ENCODE measurements around the gene DOCK2. TPM values are rescaled to one million over a fixed set of nuclear protein-coding genes. Genes with fewer than 3 reads are reported as not detected.

Gene DOCK2
- total and polyA plus RNA-seq, 2 of the 8 experiments (the other 6 are each of a cell fraction or from before 2014, with no cell fraction given) = 3.9 to 5.7 TPM

- H4K8ac ChIP-seq (ENCODE audit: extremely low read depth, insufficient read depth, low read length) = no peak overlapping the region
- peaks cover 0 to 2% (median 0%) of the 10 kb centered on the region in 4 experiments; a peak in 1 of 7 replicates for H3K27me3 ChIP-seq (replicated peaks in 1 of 4; ENCODE audit: control insufficient read depth in 3 of 4, extremely low read depth in 1 of 4, insufficient read depth in 3 of 4, low read length in 3 of 4)
- H3K4me2 ChIP-seq (ENCODE audit: insufficient read depth in 1 of 2, low read depth in 2 of 2, low read length in 2 of 2) = no peak overlapping the region
- no peak overlapping the region for H3K14ac ChIP-seq (ENCODE audit: insufficient read length)
- H3K79me1 ChIP-seq (ENCODE audit: low read depth, low read length) = no peaks in the 10 kb centered on the region
- H2BK120ac ChIP-seq (replicated peaks; ENCODE audit: low read depth, low read length) = peak overlapping the region; percentile 38
- H2AK5ac ChIP-seq (ENCODE audit: low read depth, low read length) = no peak overlapping the region; the same call in 1 of the 2 replicates
- no peak for DNase-seq (ENCODE audit: low read depth in 1 of 2, low spot score in 2 of 2)
- ChIA-PET CTCF (ENCODE audit: partially characterized antibody) (interaction anchor here (3.8 kb wide), 1 partner anchor 15 kb away, joined by 18 read pairs; no protein-coding TSS in a partner anchor), POLR2A (ENCODE audit: partially characterized antibody) (no interaction called here)
- peak overlapping the region; percentile 44; the same call in 1 of the 2 replicates for H2BK12ac ChIP-seq (ENCODE audit: low read depth, low read length)
- no peak overlapping the region for H3K23ac ChIP-seq (ENCODE audit: insufficient read length)
- peak overlapping the region; percentile 2 for H3K4ac ChIP-seq (replicated peaks; ENCODE audit: insufficient read length, low read depth, low read length)
- no peak overlapping the region for H3K27ac ChIP-seq (ENCODE audit: low read depth, low read length)
- H3K79me2 ChIP-seq (ENCODE audit: control insufficient read depth in 1 of 2, insufficient read depth in 2 of 2, low read length in 2 of 2) = no peaks in the 10 kb centered on the region
- no peak overlapping the region for H3K56ac ChIP-seq (replicated peaks; ENCODE audit: insufficient read length, low read depth, low read length)
- H4K91ac ChIP-seq (replicated peaks; ENCODE audit: insufficient read length, low read length) = peak overlapping the region; percentile 34
- no peaks in the 10 kb centered on the region for H3K9me3 ChIP-seq (ENCODE audit: insufficient read depth in 2 of 2, low read depth in 1 of 2, low read length in 1 of 2)
- WGBS, 2 experiments (ENCODE audit: extremely low coverage in 1 of 2, insufficient coverage in 1 of 2, insufficient read length in 1 of 2, insufficient replicate concordance in 2 of 2, low coverage in 1 of 2, low lambda C conversion rate in 2 of 2, missing lambda C conversion rate in 1 of 2) = 79% methylated on average over 5 of the region's 5 CpGs; no CpG with 5 or more reads in 1 of the 2 experiments
- H2BK15ac ChIP-seq (ENCODE audit: low read length) = no peak overlapping the region
- peaks cover 2 to 33% (median 24%) of the 10 kb centered on the region in 4 experiments for H3K4me1 ChIP-seq (replicated peaks in 1 of 4; ENCODE audit: control insufficient read depth in 3 of 4, insufficient read depth in 4 of 4, low read length in 3 of 4)
- 0 out of 2 replicates have a peak, but pooled peaks cover 1% of the 10 kb centered on the region for H3K23me2 ChIP-seq (ENCODE audit: low read depth, low read length)
- no peak overlapping the region for H2BK5ac ChIP-seq (ENCODE audit: low read depth, low read length)
- H2BK20ac ChIP-seq (ENCODE audit: low read length) = 0 out of 2 replicates have a peak overlapping the region, but pooled peaks have one; percentile 13
- no peak overlapping the region for H3K4me3 ChIP-seq (ENCODE audit: extremely low read depth in 1 of 4, insufficient read depth in 2 of 4, low read depth in 3 of 4, low read length in 4 of 4)
- no peak overlapping the region for H4K5ac ChIP-seq (ENCODE audit: insufficient read length, low read depth, low read length)
- no peak overlapping the region for H3K9ac ChIP-seq (replicated peaks in 1 of 4; ENCODE audit: extremely low read depth in 1 of 4, low read depth in 3 of 4, low read length in 3 of 4)
- no peaks in the 10 kb centered on the region for H4K20me1 ChIP-seq (replicated peaks in 1 of 2; ENCODE audit: control insufficient read depth in 1 of 2, insufficient read depth in 2 of 2, low read length in 2 of 2)
- FAIRE-seq = no peak
- no peak overlapping the region for H2AFZ ChIP-seq (ENCODE audit: low read length)
- H3K36me3 ChIP-seq (ENCODE audit: control insufficient read depth in 2 of 4, insufficient read depth in 4 of 4, low read length in 3 of 4) = no peaks in the 10 kb centered on the region
- no peak overlapping the region for H3K18ac ChIP-seq (ENCODE audit: extremely low read depth, low read length)
- TF ChIP-seq SIRT6 (IDR thresholded peaks at IDR 0.05; ENCODE audit: low read length) (no peak), CBX5 (IDR thresholded peaks at IDR 0.05; ENCODE audit: low read depth, low read length) (no peak), CREB1 (IDR thresholded peaks at IDR 0.05) (no peak), ASH2L (IDR thresholded peaks at IDR 0.05; ENCODE audit: low read length) (no peak)
These were observed 174.6 kb downstream of the DOCK2 start for GRCh38 chr5:169811680-169812079.
